Measurements from ENCODE around the gene CAB39L. TPM values are rescaled to one million over a fixed set of nuclear protein-coding genes. Genes with fewer than 3 reads are reported as not detected.
A peak's percentile ranks its signal among the peaks of the same experiment; 100 is the strongest.

CAB39L gene
- polyA plus RNA-seq, 1 donor (not counting 4 experiments of a cell fraction or from before 2014, with no cell fraction given), result 10.1 TPM

GRCh38 chr13:49314344-49314882 lies 129.5 kb downstream of the CAB39L start:
- peak overlapping the region; percentile 14 for H3K9ac ChIP-seq (ENCODE audit: control insufficient read depth, extremely low read depth, insufficient read depth, low read length)
- no peaks in the 10 kb centered on the region for H4K20me1 ChIP-seq (ENCODE audit: control insufficient read depth, extremely low read depth, insufficient read depth, low read length)
- no peaks in the 10 kb centered on the region for H3K79me2 ChIP-seq (ENCODE audit: control insufficient read depth, insufficient read depth, low read length)
- no peaks in the 10 kb centered on the region for H3K9me3 ChIP-seq (ENCODE audit: control insufficient read depth, low read depth, low read length)
- dilution Hi-C loops (cut with MboI; ENCODE audit: extremely low pct_ligation_motif_present, low sequenced_read_pairs), result loop anchor here (25.0 kb wide), 1 partner anchor 123 kb away; the partner anchor contains the start of genes CAB39L and SETDB2
- peaks cover 0 to 2% of the 10 kb centered on the region in 2 experiments for H3K36me3 ChIP-seq (ENCODE audit: control insufficient read depth in 2 of 2, extremely low read depth in 1 of 2, insufficient read depth in 2 of 2, low read length in 2 of 2)
- FAIRE-seq (no peak), DNase-seq (ENCODE audit: low read depth, low spot score) (no peak)
- H3K9me1 ChIP-seq (ENCODE audit: control insufficient read depth, extremely low read depth, insufficient read depth, low read length), result no peaks in the 10 kb centered on the region
- H3K27me3 ChIP-seq (ENCODE audit: control insufficient read depth, extremely low read depth, insufficient read depth, low read length), result no peaks in the 10 kb centered on the region
- TF ChIP-seq EZH2 (IDR thresholded peaks at IDR 0.05; ENCODE audit: low read length), result no peak
- TF ChIP-seq CTCF (optimal IDR thresholded peaks at IDR 0.05 in 1 of 3, IDR thresholded peaks at IDR 0.05 in 1 of 3, conservative IDR thresholded peaks at IDR 0.05 in 1 of 3; ENCODE audit: extremely low read depth in 1 of 3, insufficient read depth in 2 of 3, low read length in 3 of 3), result no peak
- H3K4me3 ChIP-seq (ENCODE audit: control insufficient read depth in 2 of 3, extremely low read depth in 1 of 3, insufficient read depth in 2 of 3, low read depth in 1 of 3, low read length in 3 of 3), result no peak overlapping the region
- H3K27ac ChIP-seq (ENCODE audit: control insufficient read depth, insufficient read depth, low read length), result peak overlapping the region; percentile 70
- H2AFZ ChIP-seq (ENCODE audit: control insufficient read depth, low read length), result peak overlapping the region; percentile 93
- peaks cover 14% of the 10 kb centered on the region for H3K4me1 ChIP-seq (ENCODE audit: control insufficient read depth, extremely low read depth, insufficient read depth, low read length)
- H3K4me2 ChIP-seq (ENCODE audit: control insufficient read depth, extremely low read depth, insufficient read depth, low read depth, low read length), result peak overlapping the region; percentile 43

- H3K27ac ChIP-seq (ENCODE audit: control insufficient read depth, insufficient read depth, low read length), result no peak overlapping the region
- no peak overlapping the region for H2AFZ ChIP-seq (ENCODE audit: control insufficient read depth, low read length)
- H3K4me2 ChIP-seq (ENCODE audit: control insufficient read depth, extremely low read depth, insufficient read depth, low read depth, low read length), result no peak overlapping the region
- H3K4me1 ChIP-seq (ENCODE audit: control insufficient read depth, extremely low read depth, insufficient read depth, low read length), result peaks cover 25% of the 10 kb centered on the region
- TF ChIP-seq CTCF (optimal IDR thresholded peaks at IDR 0.05 in 1 of 3, IDR thresholded peaks at IDR 0.05 in 1 of 3, conservative IDR thresholded peaks at IDR 0.05 in 1 of 3; ENCODE audit: extremely low read depth in 1 of 3, insufficient read depth in 2 of 3, low read length in 3 of 3), result no peak
- no peak for TF ChIP-seq EZH2 (IDR thresholded peaks at IDR 0.05; ENCODE audit: low read length)
- H4K20me1 ChIP-seq (ENCODE audit: control insufficient read depth, extremely low read depth, insufficient read depth, low read length), result no peaks in the 10 kb centered on the region
- dilution Hi-C loops (cut with MboI; ENCODE audit: extremely low pct_ligation_motif_present, low sequenced_read_pairs), result loop anchor here (25.0 kb wide), 1 partner anchor 125 kb away; the partner anchor contains the start of genes CAB39L and SETDB2
- no peaks in the 10 kb centered on the region for H3K9me3 ChIP-seq (ENCODE audit: control insufficient read depth, low read depth, low read length)
- no peak overlapping the region for H3K4me3 ChIP-seq (ENCODE audit: control insufficient read depth in 2 of 3, extremely low read depth in 1 of 3, insufficient read depth in 2 of 3, low read depth in 1 of 3, low read length in 3 of 3)
- FAIRE-seq (no peak), DNase-seq (ENCODE audit: low read depth, low spot score) (no peak)
- no peaks in the 10 kb centered on the region for H3K79me2 ChIP-seq (ENCODE audit: control insufficient read depth, insufficient read depth, low read length)
- no peaks in the 10 kb centered on the region for H3K27me3 ChIP-seq (ENCODE audit: control insufficient read depth, extremely low read depth, insufficient read depth, low read length)
- no peak overlapping the region for H3K9ac ChIP-seq (ENCODE audit: control insufficient read depth, extremely low read depth, insufficient read depth, low read length)
- no peaks in the 10 kb centered on the region for H3K9me1 ChIP-seq (ENCODE audit: control insufficient read depth, extremely low read depth, insufficient read depth, low read length)
- H3K36me3 ChIP-seq (ENCODE audit: control insufficient read depth in 2 of 2, extremely low read depth in 1 of 2, insufficient read depth in 2 of 2, low read length in 2 of 2), result peaks cover 0 to 2% of the 10 kb centered on the region in 2 experiments
Observed at GRCh38 chr13:49311816-49312215, 132.0 kb downstream of the CAB39L start.

Data from keratinocyte (primary cell).